Upper lobe of left lung (tissue), 6 donors: ENCODE data around the gene AP2A2. TPM values are rescaled to one million over a fixed set of nuclear protein-coding genes. Genes with fewer than 3 reads are reported as not detected.

Experiments used
- ATAC-seq, 2 donors: fragments of 200-7000 bp; cut with Tn5 transposase; one replicate each; pipeline ENCODE4 v1.9.1; 2022; ENCODE audit warnings: mild to moderate bottlenecking in 2 of 2, moderate library complexity in 2 of 2; ENCODE audit not compliant: low FRiP score in 2 of 2
- DNase-seq, 2 donors: peaks; one replicate each; pipeline ENCODE4 v3.0.0-alpha.2; 2019 to 2020
- H3K27ac ChIP-seq, 4 donors: fragments of 200-600 bp; sonication (generic); one replicate each; pipeline ENCODE4 v1.5.1; 2016 to 2019
- H3K27me3 ChIP-seq, 4 donors: fragments of 200-600 bp; sonication (generic); one replicate each; pipeline ENCODE4 v1.5.1; 2017 to 2019
- H3K36me3 ChIP-seq, 4 donors: fragments of 200-600 bp; sonication (generic); one replicate each; pipeline ENCODE4 v1.5.1; 2016 to 2019
- H3K4me1 ChIP-seq, 4 donors: fragments of 200-600 bp; sonication (generic); one replicate each; pipeline ENCODE4 v1.5.1; 2018 to 2019
- H3K4me3 ChIP-seq, 4 donors: fragments of 200-600 bp; sonication (generic); one replicate each; pipeline ENCODE4 v1.5.1; 2017 to 2019; ENCODE audit warnings: mild to moderate bottlenecking in 2 of 4, moderate library complexity in 1 of 4
- H3K9me3 ChIP-seq, 4 donors: fragments of 200-600 bp; sonication (generic); one replicate each; pipeline ENCODE4 v1.5.1; 2018 to 2019
- EP300 ChIP-seq, 4 donors: sonication (generic); formaldehyde crosslinking; IDR thresholded peaks; one replicate each; pipeline ENCODE4 v1.5.1; 2017; ENCODE audit warnings: antibody characterized with exemption in 4 of 4, control low read depth in 2 of 4
- POLR2A ChIP-seq, 4 donors: fragments of 450-650 bp; IDR thresholded peaks; one replicate each; pipeline ENCODE4 v1.5.1; 2016 to 2017; ENCODE audit warnings: antibody characterized with exemption in 4 of 4, mild to moderate bottlenecking in 2 of 4
- POLR2AphosphoS5 ChIP-seq, 2 donors: sonication (generic); formaldehyde crosslinking; IDR thresholded peaks; one replicate each; pipeline ENCODE4 v1.5.1; 2017; ENCODE audit warnings: antibody characterized with exemption in 2 of 2
- WGBS, 2 donors: methylation state at CpG; one replicate each; pipeline ENCODE4 v1.1.5; 2017 to 2018; 5-methylcytosine and 5-hydroxymethylcytosine counted together
- total RNA-seq, 6 donors: library from RNA; depleted of rRNA in 4 of 6; stranded (reverse); fragments of >200 nt in 4 of 6; gene quantifications; one replicate each; pipeline versions ENCODE4 v1.1.0 to v1.2.1, GENCODE V29; 2016 to 2021
- TF ChIP-seq, protein P1 (sequence below), 6 experiments: fragments of 450-650 bp in 4 of 6; fragments of 200-600 bp in 2 of 6; sonication (generic) in 2 of 6; IDR thresholded peaks; one replicate each; pipeline ENCODE4 v1.5.1; 2016 to 2019; ENCODE audit warnings: antibody characterized with exemption in 6 of 6
- donor health status: DM: no; HTN: no; CAD: no; lungs with moderate emphysema.
- donor health status: DM: no; HTN: yes; CAD: no; lungs with severe emphysema.

Gene AP2A2
- total RNA-seq, 6 donors from 2014 or later, result 55.7 to 273 (median 103) TPM

DNA sequence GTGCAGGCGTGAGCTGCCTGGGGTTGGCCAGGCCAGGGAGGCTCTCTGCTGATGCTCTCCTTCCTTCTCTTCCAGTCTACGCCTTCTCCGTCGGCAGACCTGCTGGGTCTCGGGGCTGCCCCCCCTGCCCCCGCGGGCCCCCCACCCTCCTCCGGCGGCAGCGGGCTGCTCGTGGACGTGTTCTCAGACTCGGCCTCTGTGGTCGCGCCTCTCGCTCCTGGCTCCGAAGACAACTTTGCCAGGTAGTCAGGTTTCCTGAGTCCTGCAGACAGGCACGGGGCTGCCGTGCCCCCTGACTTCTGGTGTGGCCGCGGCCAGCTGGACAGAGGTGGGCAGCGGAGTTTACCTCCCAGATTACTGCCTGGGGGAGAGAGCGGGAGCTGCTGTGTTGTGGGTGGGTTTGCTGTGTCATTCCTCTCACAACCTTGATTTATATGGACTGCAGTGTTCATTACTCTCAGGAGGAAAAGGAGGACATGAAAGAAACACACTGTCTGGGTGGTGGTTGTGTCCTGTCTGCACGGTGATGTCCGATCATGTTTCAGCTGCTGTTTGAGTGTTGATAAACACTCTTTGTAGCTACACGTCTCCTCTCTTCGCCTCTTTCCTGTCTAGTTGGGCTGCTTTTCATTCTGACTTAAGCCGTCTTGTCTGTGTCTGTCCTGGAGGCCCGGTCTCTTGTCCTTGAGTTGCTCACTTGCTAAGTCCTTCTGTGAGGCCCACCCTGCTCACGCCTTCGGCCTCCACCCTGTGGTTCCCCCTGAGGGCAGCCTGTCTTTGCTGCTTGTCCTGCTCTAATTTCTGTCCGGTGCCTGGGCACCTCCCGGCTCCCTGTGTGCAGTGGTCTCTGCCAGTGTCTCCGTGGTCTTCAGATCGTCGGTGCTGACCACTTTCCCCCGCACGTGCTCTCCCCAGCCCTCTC lies 74.9 kb downstream of the AP2A2 start:
- H3K27me3 ChIP-seq, result no peaks in the 10 kb centered on the region
- no peak overlapping the region for H3K4me3 ChIP-seq
- no peak overlapping the region for H3K27ac ChIP-seq
- WGBS, 2 donors, result 89 to 90% methylated on average over 24 to 37 of the region's 38 CpGs
- no peaks in the 10 kb centered on the region for H3K4me1 ChIP-seq
- peak in 1 of 2 donors; percentile 77 for DNase-seq
- TF ChIP-seq, protein P1, sequence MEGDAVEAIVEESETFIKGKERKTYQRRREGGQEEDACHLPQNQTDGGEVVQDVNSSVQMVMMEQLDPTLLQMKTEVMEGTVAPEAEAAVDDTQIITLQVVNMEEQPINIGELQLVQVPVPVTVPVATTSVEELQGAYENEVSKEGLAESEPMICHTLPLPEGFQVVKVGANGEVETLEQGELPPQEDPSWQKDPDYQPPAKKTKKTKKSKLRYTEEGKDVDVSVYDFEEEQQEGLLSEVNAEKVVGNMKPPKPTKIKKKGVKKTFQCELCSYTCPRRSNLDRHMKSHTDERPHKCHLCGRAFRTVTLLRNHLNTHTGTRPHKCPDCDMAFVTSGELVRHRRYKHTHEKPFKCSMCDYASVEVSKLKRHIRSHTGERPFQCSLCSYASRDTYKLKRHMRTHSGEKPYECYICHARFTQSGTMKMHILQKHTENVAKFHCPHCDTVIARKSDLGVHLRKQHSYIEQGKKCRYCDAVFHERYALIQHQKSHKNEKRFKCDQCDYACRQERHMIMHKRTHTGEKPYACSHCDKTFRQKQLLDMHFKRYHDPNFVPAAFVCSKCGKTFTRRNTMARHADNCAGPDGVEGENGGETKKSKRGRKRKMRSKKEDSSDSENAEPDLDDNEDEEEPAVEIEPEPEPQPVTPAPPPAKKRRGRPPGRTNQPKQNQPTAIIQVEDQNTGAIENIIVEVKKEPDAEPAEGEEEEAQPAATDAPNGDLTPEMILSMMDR (IDR thresholded peaks at IDR 0.05), result no peak
- no peak for TF ChIP-seq POLR2AphosphoS5 (IDR thresholded peaks at IDR 0.05)
- TF ChIP-seq POLR2A (IDR thresholded peaks at IDR 0.05), result no peak
- TF ChIP-seq EP300 (IDR thresholded peaks at IDR 0.05), result no peak
- H3K9me3 ChIP-seq, result no peaks in the 10 kb centered on the region
- no peak for ATAC-seq
- H3K36me3 ChIP-seq, result peaks cover 22 to 90% (median 65%) of the 10 kb centered on the region in 4 donors

DNA sequence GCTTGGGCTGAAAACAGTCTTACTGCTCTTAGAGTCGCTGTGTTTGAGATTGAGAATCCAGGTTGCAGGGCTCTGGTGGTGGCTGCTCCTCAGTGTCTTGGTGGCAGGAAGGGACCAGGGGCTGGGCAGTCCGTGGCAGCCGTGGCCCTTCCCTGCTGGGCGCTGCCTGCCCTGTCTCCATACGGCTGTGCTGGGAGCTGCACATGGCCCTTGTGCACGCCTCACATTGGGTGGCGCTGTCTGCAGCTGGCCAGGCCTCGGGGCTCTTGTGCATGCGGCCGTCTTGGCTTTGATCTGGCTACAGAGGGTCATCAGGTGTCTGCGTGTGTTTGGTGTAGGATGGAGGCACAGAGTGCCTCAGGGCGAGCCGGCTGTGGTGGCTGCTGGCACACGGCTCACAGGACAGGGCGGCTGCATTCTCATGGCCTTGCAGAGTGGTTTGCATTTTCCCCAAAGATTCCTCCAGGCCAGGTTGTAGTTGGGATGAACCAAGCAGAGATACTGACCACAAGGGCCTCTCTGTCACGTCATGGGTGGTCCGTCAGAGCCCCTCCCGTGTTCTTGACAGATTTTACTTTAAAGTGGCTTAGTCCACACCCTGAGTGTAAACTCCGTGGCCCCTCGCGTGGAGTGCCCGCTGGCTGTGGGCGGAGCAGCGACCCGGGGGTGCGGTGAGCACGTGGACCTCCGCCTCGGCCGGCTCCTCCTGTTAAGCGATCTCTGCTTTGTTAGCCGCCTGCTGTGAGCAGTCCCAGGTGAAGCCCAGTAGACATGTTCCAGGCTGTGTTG lies 76.1 kb downstream of the AP2A2 start:
- Histone ChIP-seq H3K27me3 (no peaks in the 10 kb centered on the region), H3K36me3 (peaks cover 22 to 94% (median 67%) of the 10 kb centered on the region in 4 donors), H3K4me1 (no peaks in the 10 kb centered on the region), H3K4me3 (no peak overlapping the region), H3K27ac (no peak overlapping the region), H3K9me3 (no peaks in the 10 kb centered on the region)
- peak in 1 of 2 donors; percentile 7 for ATAC-seq
- peak in 1 of 2 donors; percentile 76 for DNase-seq
- whole genome bisulfite sequencing, 2 donors, result 89 to 92% methylated on average over 12 to 26 of the region's 32 CpGs
- TF ChIP-seq, protein P1 (IDR thresholded peaks at IDR 0.05), result no peak
- no peak for TF ChIP-seq POLR2A (IDR thresholded peaks at IDR 0.05)

DNA sequence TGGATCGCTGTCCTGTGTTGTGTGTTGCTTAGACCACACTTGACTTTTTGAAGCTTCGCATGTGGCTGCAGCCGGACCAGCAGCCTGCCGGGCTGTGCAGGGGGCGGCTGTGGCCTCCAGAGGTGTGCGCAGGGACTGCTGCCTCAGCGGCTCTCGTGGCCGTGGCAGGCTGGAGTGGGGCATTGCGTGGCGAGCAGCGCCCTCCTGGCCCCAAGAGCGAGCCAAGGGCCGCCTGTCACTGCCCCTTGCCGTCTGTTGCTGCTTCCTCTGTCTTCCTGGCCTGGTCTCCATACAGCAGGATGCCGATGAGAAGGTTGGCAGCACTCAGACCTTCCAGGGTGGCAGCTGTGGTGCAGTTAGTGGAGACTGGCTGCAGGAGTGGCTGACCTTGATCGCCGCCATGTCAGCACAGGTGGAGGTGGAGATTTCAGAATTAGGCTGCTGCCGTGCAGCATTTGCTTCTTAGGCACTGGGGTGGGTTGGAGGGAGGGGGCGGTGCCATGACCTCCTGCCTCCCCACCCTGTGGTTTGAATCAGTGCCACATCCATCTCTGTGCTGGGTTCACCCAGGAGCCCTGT lies 76.8 kb downstream of the AP2A2 start:
- no peak overlapping the region for H3K4me3 ChIP-seq
- no peaks in the 10 kb centered on the region for H3K4me1 ChIP-seq
- WGBS, 2 donors, result 88 to 92% methylated on average over 4 to 18 of the region's 20 CpGs
- H3K9me3 ChIP-seq, result no peaks in the 10 kb centered on the region
- TF ChIP-seq, protein P1 (IDR thresholded peaks at IDR 0.05), result no peak
- TF ChIP-seq POLR2A (IDR thresholded peaks at IDR 0.05), result no peak
- TF ChIP-seq POLR2AphosphoS5 (IDR thresholded peaks at IDR 0.05), result no peak
- TF ChIP-seq EP300 (IDR thresholded peaks at IDR 0.05), result no peak
- peaks cover 18 to 94% (median 70%) of the 10 kb centered on the region in 4 donors for H3K36me3 ChIP-seq
- ATAC-seq (no peak), DNase-seq (peak in 1 of 2 donors; percentile 52)
- no peaks in the 10 kb centered on the region for H3K27me3 ChIP-seq
- H3K27ac ChIP-seq, result no peak overlapping the region

DNA sequence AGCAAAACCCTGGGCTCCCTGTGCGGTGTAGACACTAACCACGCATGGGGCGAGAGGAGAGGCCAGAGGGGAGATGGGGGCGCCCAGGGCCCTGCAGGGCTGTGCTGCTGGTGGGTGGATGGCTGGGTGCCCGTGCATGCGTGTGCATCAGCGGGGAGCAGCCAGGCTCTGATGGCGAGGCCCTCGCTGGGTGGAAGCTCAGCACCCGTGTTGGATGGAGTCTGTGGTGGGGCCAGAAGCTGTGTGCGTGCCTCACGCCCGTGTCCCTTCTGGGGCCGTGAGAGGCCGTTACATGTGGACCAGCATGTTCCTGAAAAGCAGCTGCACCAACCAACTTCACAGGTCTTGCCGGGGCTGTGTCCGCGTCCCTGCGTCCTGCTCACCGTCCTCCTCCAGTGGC lies 77.5 kb downstream of the AP2A2 start:
- no peak for TF ChIP-seq EP300 (IDR thresholded peaks at IDR 0.05)
- no peak for TF ChIP-seq POLR2AphosphoS5 (IDR thresholded peaks at IDR 0.05)
- TF ChIP-seq, protein P1 (IDR thresholded peaks at IDR 0.05), result no peak
- TF ChIP-seq POLR2A (IDR thresholded peaks at IDR 0.05), result no peak
- Histone ChIP-seq H3K27ac (no peak overlapping the region), H3K27me3 (no peaks in the 10 kb centered on the region), H3K9me3 (no peaks in the 10 kb centered on the region), H3K4me1 (no peaks in the 10 kb centered on the region), H3K4me3 (no peak overlapping the region), H3K36me3 (peaks cover 22 to 96% (median 77%) of the 10 kb centered on the region in 4 donors)
- WGBS, 2 donors, result 93 to 94% methylated on average over 14 to 19 of the region's 20 CpGs
- peak in 1 of 2 donors; percentile 7 for ATAC-seq
- DNase-seq, result peak in 1 of 2 donors; percentile 72
